Uterus (tissue), 4 donors: ENCODE data around the gene A4GALT. TPM values are rescaled to one million over a fixed set of nuclear protein-coding genes. Genes with fewer than 3 reads are reported as not detected.
A peak's percentile ranks its signal among the peaks of the same experiment; 100 is the strongest.

Experiments
- DNase-seq, 2 donors: peaks; one replicate each; pipeline ENCODE4 v3.0.0-alpha.2; 2019 to 2020
- H3K27ac ChIP-seq, 2 donors: fragments of 200-600 bp; sonication (generic); 1 replicate in 1 of 2; 2 replicates in 1 of 2; pipeline ENCODE4 v1.5.1; 2016 to 2018
- H3K27me3 ChIP-seq, 2 donors: fragments of 200-600 bp; sonication (generic); one replicate each; pipeline ENCODE4 v1.5.1; 2018 to 2019; ENCODE audit warnings: control low read depth in 1 of 2
- H3K36me3 ChIP-seq, 2 donors: fragments of 200-600 bp; sonication (generic); one replicate each; pipeline ENCODE4 v1.5.1; 2019; ENCODE audit warnings: control low read depth in 1 of 2
- H3K4me1 ChIP-seq, 2 donors: fragments of 200-600 bp; sonication (generic); one replicate each; pipeline ENCODE4 v1.5.1; 2018 to 2019; ENCODE audit warnings: control low read depth in 1 of 2
- H3K4me3 ChIP-seq, 2 donors: fragments of 200-600 bp; sonication (generic); 1 replicate in 1 of 2; 2 replicates in 1 of 2; pipeline ENCODE4 v1.5.1; 2018 to 2019; ENCODE audit warnings: mild to moderate bottlenecking in 1 of 2
- H3K9me3 ChIP-seq, 2 donors: fragments of 200-600 bp; sonication (generic); one replicate each; pipeline ENCODE4 v1.5.1; 2019; ENCODE audit warnings: control low read depth in 1 of 2
- POLR2A ChIP-seq, 2 donors: fragments of 450-650 bp; IDR thresholded peaks; one replicate each; pipeline ENCODE4 v1.6.1; 2016; ENCODE audit warnings: antibody characterized with exemption in 2 of 2, mild to moderate bottlenecking in 1 of 2, moderate library complexity in 1 of 2
- intact Hi-C: fragments of 100-400 bp; cut with DNase I; formaldehyde crosslinking; loops from one replicate; pipeline ENCODE4 v1.15.1; 2023; ENCODE audit warnings: low total_unique reads
- total RNA-seq, 4 donors: library from RNA; depleted of rRNA in 3 of 4; stranded (reverse); fragments of >200 nt in 3 of 4; gene quantifications; one replicate each; pipeline versions ENCODE4 v1.1.0 to v1.2.4, GENCODE V29; 2014 to 2023
- TF ChIP-seq, protein P1 (sequence below), 4 experiments: fragments of 200-600 bp in 2 of 4; fragments of 450-650 bp in 2 of 4; sonication (generic) in 2 of 4; IDR thresholded peaks; one replicate each; pipeline ENCODE4 v1.5.1; 2016 to 2019; ENCODE audit warnings: antibody characterized with exemption in 4 of 4, mild to moderate bottlenecking in 2 of 4, moderate library complexity in 1 of 4
- donor health status: DM: yes; HTN: yes; CAD: no.

Gene A4GALT
- total RNA-seq, 4 donors from 2014 or later, result 4.4 to 100.0 (median 19.6) TPM

DNA sequence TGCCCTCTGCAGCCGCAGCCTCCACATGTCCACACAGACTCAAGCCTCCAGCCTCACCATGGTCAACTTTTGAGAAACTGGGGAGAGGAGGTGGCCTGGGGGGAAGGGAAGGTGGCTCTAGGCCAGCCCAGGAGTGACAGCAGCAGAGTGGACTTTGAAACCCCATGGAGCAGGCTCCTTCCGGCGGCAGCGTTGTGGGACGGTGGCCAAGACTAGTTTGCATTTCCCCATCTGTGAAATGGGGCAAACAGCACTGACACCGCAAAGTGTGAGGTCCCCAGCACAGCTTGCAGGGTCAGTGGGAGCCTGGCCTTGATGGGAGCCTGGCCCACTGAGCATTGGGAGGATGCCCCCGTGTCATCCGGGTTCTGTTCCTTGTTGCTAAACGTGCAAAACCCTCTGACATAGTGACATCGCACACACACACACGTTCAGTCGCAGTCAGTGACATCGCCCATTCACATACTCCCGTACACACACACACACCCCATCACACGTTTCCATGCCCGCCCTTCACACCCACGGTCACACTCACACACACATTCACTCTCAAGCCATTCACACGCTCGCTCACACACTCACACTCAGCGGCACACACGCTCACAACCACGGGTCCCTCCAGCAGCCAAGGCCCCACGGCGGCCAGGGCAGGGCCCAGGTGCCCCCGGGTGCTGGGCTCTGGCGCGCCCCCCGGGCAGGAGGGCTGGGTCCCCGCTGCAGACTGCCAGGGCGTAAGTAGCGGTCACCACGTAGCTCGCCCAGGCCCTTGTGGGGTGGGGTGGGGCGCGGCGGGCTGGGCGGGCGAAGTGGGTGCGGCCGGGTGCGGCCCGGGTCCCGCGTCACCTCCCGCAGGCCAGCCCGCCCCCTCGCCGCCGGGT lies 72.1 kb downstream of the A4GALT start:
- Histone ChIP-seq H3K9me3 (no peaks in the 10 kb centered on the region), H3K4me1 (peaks cover 12 to 34% of the 10 kb centered on the region in 2 donors), H3K27ac (peak overlapping the region; percentile 96 to 98), H3K36me3 (no peaks in the 10 kb centered on the region), H3K27me3 (no peaks in the 10 kb centered on the region), H3K4me3 (peak overlapping the region; percentile 77 to 99)
- intact Hi-C loops, result no loop called here
- TF ChIP-seq POLR2A (IDR thresholded peaks at IDR 0.05), result no peak
- TF ChIP-seq, protein P1, sequence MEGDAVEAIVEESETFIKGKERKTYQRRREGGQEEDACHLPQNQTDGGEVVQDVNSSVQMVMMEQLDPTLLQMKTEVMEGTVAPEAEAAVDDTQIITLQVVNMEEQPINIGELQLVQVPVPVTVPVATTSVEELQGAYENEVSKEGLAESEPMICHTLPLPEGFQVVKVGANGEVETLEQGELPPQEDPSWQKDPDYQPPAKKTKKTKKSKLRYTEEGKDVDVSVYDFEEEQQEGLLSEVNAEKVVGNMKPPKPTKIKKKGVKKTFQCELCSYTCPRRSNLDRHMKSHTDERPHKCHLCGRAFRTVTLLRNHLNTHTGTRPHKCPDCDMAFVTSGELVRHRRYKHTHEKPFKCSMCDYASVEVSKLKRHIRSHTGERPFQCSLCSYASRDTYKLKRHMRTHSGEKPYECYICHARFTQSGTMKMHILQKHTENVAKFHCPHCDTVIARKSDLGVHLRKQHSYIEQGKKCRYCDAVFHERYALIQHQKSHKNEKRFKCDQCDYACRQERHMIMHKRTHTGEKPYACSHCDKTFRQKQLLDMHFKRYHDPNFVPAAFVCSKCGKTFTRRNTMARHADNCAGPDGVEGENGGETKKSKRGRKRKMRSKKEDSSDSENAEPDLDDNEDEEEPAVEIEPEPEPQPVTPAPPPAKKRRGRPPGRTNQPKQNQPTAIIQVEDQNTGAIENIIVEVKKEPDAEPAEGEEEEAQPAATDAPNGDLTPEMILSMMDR (IDR thresholded peaks at IDR 0.05), result no peak
- DNase-seq, result peak in 1 of 2 donors; percentile 50

DNA sequence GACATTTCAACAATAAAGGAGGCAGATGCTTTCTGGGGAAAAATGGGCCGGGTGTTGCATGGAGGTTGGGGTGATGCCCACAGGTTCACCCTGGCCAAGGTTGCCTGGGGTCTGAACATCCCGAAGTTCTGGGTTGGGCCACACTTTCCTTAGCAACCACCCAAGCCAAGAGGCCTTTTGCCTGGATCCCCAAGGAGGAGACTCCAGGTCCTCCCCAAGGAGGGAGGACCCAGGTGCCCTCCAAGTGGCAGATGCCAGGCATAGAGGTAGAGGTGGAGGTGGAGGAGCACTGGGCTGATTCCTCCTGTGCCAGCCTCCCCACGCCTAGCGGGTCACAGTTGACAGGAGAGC lies 72.7 kb downstream of the A4GALT start:
- intact Hi-C loops, result no loop called here
- no peak for DNase-seq
- TF ChIP-seq POLR2A (IDR thresholded peaks at IDR 0.05), result no peak
- H3K4me1 ChIP-seq, result peaks cover 12 to 38% of the 10 kb centered on the region in 2 donors
- H3K4me3 ChIP-seq, result peak overlapping the region; percentile 77 to 99
- H3K27me3 ChIP-seq, result no peaks in the 10 kb centered on the region
- H3K36me3 ChIP-seq, result no peaks in the 10 kb centered on the region
- no peaks in the 10 kb centered on the region for H3K9me3 ChIP-seq
- H3K27ac ChIP-seq, result peak overlapping the region; percentile 96 to 98

DNA sequence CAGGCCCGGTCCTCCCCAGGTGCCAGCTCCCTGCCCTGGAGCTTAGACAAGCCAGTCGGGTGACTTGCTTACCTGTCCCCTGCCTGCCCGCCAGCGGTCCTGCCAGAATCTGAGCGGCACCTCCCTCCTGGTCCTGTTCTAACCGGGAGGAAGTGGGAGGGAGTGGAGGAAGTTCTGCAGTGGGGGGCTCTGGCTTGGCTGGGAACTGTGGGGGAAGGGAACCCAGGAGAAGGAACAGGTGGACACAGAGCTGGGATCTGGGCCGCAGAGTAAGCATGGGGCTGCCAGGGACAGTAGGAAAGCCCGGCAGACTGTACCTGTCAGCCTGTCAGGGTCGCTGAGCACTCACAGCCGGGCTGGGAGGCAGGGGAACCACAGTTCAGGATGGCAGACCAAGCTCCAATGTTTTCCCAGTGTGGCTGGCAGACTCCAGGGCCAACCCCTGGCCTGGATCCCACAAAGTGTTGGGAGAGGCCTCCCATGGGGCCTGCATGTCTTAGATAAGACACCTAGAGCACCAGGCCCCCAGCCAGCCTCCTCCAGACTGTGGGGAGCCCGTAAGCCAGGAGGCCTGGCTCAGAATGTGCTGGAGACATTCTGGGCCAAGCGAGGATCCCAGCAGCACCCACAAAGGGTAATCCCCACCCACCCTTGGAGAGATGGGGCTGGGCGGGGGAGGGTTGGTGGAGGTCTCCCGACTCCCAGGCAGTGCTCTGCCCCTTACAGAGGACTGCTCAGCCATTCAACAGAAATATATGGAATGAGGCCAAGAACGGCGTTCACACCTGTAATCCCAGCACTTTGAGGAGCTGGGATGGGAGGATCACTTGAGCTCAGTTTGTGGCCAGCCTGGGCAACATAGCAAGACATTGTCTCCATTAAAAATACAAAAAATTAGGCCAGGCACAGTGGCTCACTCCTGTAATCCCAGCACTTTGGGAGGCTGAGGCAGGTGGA lies 73.8 kb downstream of the A4GALT start:
- H3K36me3 ChIP-seq, result no peaks in the 10 kb centered on the region
- H3K4me1 ChIP-seq, result peaks cover 12 to 38% of the 10 kb centered on the region in 2 donors
- peak overlapping the region; percentile 4 to 25 for H3K4me3 ChIP-seq
- H3K27me3 ChIP-seq, result no peaks in the 10 kb centered on the region
- no peaks in the 10 kb centered on the region for H3K9me3 ChIP-seq
- intact Hi-C loops, result no loop called here
- DNase-seq, result peak in 1 of 2 donors; percentile 55
- H3K27ac ChIP-seq, result peak overlapping the region; percentile 81 to 96
- no peak for TF ChIP-seq POLR2A (IDR thresholded peaks at IDR 0.05)
- TF ChIP-seq, protein P1 (IDR thresholded peaks at IDR 0.05), result no peak

DNA sequence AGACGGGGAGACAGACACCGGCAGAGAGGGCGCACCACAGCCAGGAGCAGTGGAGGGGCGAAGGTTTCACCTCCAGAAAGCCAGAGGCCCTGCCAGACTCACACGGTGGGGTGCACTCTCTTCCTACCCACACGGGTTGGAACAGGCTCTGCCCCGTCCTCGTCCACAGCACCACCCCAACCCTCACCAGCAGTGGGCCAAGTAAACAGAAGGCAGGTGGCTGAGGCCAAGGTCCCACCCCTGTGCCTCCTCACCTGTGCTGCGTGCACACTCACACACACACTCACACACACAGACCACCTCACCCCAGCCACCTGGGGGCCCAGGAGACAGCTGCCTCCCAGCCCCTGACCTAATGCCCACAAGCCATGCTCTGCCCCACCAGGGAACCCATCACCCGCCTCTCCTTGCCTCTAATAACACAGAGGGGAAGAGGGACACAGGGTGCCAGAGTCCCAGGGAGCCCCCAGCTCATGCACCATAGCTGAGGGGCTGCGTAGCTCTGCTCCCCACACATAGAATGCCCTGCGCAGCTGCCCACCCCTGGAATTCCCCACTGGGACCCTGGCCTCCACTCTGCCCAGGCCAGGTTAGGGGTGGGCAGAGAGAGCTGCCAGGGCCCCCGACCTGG lies 74.6 kb downstream of the A4GALT start:
- Histone ChIP-seq H3K27ac (peak overlapping the region; percentile 81 to 96), H3K4me1 (peaks cover 12 to 38% of the 10 kb centered on the region in 2 donors), H3K4me3 (peak overlapping the region; percentile 4 to 25), H3K36me3 (no peaks in the 10 kb centered on the region), H3K9me3 (no peaks in the 10 kb centered on the region), H3K27me3 (no peaks in the 10 kb centered on the region)
- TF ChIP-seq, protein P1 (IDR thresholded peaks at IDR 0.05), result no peak
- no peak for TF ChIP-seq POLR2A (IDR thresholded peaks at IDR 0.05)
- DNase-seq, result no peak
- intact Hi-C loops, result no loop called here

DNA sequence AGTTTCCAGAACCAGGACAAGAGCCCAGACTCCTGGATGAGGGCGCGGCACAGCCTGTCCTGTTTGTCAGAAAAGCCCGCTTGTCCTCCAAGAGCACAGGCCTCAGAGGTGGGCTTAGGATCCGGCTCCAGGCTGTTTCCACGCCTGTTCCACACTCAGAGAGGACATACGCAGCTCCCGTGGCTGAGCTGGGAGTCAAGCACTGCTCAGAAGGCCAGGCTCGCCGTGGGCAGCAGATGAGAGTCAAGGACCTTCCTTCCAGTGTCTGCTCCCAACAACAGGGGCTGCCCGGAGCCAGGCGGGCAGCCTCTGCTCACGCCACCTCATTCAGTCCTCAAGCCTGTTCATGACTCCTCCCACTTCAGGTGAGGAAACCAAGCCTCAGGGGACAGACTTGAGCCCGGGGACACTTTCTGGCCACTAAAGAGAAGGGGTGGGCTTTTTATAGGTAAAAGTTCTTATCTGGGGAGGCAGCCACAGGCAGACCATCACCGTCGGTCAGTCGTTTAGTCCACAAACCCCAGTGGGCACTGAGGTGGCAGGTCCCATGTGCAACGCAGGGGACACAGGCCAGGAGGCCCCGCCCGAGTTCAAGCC lies 75.2 kb downstream of the A4GALT start:
- Histone ChIP-seq H3K9me3 (no peaks in the 10 kb centered on the region), H3K36me3 (no peaks in the 10 kb centered on the region), H3K27me3 (no peaks in the 10 kb centered on the region), H3K4me3 (peak overlapping the region in 1 of 2 donors; percentile 25), H3K27ac (peak overlapping the region; percentile 81 to 96), H3K4me1 (peaks cover 12 to 38% of the 10 kb centered on the region in 2 donors)
- no peak for TF ChIP-seq POLR2A (IDR thresholded peaks at IDR 0.05)
- TF ChIP-seq, protein P1 (IDR thresholded peaks at IDR 0.05), result no peak
- intact Hi-C loops, result no loop called here
- no peak for DNase-seq
